Tongue (tissue), 2 donors: Measurements from ENCODE around the gene USF2. TPM values are rescaled to one million over a fixed set of nuclear protein-coding genes. Genes with fewer than 3 reads are reported as not detected.

Experiments used
- DNase-seq: peaks from one replicate; pipeline ENCODE4 v3.0.0-alpha.2; 2015
- total RNA-seq: library from RNA; depleted of rRNA; stranded (reverse); fragments of >200 nt; gene quantifications from one replicate; pipeline ENCODE4 v1.2.3, GENCODE V29; 2014

The USF2 gene
- total RNA-seq, 1 donor from 2014 or later: 52.7 TPM

GRCh38 chr19:35246466-35247092, 22.2 kb upstream of the USF2 start:
- no peak for DNase-seq

GRCh38 chr19:35247526-35248309, 21.0 kb upstream of the USF2 start:
- peak; percentile 50 for DNase-seq

DNA sequence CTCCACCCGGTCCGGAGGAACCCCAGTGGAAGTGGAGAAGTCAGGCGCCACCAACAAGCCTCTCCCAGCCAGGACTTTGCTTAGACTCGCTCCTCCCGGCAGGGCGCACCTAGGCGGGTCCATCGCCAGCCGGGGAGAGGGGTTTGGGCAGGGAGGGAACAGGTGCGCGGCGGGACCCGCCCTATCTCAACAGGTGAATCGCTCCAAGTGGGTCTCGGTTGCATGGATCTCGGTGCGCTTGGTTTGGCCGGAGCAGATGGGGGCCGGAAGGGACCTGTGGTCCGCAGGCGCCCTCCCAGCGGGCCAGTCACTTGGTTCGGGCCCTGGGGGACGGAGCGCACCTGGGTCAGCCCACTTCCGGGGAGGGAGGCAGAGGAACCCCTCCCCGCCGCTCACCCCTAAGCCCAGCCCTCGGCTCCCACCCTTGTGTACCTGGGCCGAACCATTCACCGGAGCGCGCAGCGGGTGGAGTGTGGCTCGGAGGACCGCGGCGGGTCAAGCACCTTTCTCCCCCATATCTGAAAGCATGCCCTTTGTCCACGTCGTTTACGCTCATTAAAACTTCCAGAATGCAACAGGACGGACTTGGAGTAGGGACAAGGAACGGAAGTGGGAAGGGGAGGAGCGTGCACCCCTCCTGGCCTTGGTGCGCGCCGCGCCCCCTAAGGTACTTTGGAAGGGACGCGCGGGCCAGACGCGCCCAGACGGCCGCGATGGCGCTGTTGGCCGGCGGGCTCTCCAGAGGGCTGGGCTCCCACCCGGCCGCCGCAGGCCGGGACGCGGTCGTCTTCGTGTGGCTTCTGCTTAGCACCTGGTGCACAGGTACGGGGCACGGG, 20.2 kb upstream of the USF2 start, which contains the start of gene LSR:
LSR (plus strand) TSS at position 693 of the 836 bp plus-strand sequence; CDS start at position 714, 21 bp downstream.
- peak; percentile 61 for DNase-seq

DNA sequence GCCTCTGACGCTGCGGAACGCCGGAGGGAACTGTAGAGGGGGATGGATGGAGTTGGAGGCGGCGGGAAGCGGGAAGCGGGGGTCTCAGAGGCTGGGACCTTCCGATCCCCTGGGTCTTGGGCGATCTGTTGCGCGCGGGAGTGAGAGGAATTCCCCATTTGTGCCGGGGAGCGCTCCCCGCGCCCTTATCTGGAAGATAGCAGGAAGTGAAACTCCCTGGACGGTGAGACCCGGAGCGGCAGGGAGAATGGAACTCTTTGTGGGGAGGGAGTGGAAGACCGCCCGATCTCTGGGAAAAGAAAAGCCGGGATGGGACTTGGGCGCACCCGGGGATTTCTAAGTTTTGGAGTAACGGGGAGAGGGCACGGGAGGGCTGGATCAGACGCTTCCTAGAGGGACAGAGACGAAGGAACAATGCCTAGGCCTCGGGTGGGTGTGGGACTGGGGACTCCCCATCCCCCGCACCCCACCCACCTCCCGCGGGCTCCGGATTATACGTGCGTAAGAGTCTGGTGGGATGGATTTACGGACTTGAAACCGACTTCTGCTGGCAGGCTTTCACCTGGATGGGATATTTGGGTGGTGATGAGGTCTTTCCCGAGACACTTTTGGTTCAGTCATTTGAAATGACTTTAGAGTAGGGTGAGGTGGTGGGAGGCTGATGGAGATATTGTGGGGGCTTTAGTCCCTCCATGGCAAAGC, 19.5 kb upstream of the USF2 start:
- DNase-seq: no peak

DNA sequence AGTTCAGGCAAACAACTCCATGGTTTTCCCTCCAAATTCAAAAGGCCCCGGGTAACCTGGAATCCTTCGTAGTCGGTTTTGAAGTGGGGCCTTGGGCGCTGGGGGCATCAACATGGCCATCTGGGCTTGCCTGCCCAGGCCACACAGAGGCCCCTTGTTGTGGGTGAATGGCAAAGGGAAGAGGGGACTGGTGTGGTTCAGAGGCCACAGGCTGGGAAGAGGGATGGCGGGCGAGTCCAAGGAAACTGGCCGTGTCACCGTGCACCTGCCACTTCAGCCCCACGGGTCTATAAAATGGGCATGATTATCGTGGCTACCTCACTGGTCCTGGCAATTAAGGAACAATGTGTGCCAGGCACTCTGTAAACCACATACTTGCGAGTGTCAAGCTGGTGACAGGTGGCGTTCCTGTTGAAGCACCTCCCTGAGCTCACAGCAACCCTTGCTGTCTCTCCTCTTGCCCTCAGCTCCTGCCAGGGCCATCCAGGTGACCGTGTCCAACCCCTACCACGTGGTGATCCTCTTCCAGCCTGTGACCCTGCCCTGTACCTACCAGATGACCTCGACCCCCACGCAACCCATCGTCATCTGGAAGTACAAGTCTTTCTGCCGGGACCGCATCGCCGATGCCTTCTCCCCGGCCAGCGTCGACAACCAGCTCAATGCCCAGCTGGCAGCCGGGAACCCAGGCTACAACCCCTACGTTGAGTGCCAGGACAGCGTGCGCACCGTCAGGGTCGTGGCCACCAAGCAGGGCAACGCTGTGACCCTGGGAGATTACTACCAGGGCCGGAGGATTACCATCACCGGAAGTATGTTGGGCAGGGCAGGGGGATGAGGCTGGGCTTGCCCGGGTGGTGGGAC, 18.7 kb upstream of the USF2 start:
- no peak for DNase-seq

DNA sequence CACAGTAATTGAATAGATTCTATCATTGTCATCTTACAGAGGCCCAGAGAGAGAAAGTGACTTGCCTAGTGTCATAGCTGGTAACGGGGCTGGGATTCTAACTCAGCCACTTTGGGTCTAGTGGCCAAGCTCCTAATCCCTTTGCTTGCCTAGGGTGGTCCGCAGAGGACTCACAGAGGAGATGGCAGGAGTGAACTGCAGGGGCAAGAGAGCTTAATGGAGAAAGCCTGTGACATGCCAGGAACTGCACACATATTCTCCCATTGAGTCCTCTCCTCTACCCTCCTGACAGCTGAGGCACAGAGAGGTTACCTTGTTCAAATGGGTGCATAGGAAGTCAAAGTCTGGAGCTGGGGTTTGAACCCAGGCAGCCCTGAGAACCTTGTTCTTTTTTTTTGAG, 17.3 kb upstream of the USF2 start:
- DNase-seq: no peak

- DNase-seq: no peak
Measured at GRCh38 chr19:35253316-35254286, 15.2 kb upstream of the USF2 start.

DNA sequence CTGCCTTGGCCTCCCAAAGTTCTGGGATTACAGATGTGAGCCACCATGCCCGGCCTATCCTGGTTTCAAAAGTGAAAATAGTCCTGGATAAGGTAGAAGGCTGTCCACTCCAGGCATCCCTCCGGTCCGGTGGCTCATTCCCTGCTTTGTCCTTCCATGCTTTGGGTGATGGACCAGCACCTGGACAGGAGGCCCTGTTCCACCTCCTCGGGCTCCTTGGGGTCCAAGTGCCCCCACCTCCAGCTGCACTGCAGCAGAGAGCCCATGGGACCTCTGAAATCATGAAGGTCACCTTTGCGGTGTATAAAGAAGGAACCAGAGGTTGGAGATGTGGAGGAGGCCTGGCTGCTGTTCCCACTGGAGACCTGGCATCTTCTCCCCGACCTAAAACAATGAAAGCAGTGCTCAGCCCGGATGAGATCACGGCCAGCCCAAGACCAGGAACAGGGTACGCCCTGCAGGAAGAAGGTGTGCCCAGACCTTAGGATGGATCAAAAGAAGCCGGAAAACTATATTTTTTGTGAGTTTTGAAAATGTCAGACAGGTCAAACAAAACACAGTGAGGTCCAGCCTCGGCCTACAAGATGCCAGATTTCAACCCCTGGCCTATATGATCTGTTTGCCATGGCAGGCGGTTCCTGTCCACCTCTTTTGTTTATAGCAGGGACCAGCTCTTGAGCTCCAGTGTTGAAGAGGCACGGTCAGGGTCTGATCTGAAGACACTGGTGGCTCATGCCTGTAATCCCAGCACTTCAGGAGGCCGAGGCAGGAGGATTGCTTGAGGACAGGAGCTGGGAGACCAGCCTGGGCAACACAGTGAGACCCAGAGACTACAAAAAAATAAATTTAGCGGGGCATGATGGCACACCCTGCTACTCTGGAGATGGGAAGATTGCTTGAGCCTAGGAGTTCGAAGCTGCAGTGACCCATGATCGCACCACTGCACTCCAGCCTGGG, 14.1 kb upstream of the USF2 start:
- DNase-seq: no peak

GRCh38 chr19:35256566-35256965, 12.2 kb upstream of the USF2 start:
- DNase-seq: no peak

DNA sequence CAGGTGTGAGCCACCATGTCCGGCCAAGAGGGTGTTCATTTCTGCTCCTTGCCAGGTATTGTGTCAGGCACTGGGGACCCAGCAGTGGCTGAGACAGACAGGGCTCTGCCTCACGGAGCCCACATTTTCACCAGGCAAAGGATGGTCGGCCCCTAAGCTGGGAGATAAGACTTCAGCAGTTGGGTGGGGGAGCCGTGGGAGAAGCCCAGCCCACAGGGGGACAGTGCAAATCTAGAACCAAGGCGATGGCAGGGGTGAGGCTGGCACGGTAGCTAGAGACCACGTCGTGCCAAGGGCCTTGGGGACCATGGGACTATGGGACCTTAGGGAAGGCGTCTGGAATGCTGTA, 11.7 kb upstream of the USF2 start:
- no peak for DNase-seq

DNA sequence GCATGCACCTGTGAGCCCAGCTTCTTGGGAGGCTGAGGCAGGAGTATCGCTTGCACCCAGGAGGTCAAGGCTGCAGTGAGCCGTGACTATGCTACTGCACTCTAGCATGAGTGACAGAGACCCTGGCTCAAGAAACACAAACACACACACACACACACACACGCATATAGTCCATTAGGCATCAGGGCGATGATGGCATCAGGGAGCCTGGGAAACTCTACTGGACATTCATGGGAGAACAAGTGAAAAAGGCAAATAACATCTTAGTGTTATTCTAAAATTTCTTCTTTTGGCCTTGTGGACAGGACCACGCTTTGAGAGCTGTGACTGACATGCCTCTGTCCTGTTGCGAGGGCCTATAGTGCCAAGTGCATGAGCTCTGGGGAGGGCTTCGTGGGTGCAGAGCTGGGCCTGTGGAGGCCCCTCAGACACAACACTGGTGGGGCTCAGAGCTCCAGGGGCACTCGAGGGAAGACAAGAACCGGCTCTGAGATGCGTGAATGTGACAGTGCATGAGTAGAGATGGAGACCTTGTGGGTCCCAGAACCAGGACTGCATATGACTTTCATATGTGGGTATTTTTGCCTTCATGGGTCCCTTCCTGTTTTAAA, 8.0 kb upstream of the USF2 start:
- DNase-seq: no peak

GRCh38 chr19:35261356-35262100, 7.2 kb upstream of the USF2 start:
- DNase-seq: no peak

DNA sequence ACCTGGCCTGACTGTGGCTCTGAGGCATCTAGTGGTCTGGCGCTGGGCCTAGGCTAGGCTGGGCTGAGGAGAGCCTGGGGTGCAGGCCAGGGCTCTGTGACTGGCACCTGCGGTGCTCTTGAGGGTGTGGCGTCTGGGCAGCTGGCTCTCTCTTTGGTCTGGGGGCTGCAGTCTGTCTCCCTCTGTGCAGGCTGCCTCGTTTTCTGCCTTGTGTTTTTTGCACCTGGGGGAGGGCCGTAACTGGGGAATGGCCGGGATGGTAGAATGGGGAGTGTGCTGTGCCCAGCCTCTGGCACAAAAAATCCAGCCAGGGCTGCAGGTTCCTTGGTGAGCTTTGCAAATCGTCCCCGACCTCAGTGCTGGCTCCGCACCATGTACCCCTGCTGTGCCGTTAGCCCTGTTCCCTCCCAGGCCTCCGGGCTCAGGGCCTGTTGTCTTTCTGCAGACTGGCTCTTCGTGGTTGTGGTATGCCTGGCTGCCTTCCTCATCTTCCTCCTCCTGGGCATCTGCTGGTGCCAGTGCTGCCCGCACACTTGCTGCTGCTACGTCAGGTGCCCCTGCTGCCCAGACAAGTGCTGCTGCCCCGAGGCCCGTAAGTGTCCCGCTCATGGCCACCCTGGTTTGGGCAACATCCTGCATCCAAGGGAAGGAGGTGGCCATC, 6.5 kb upstream of the USF2 start:
- no peak for DNase-seq

- no peak for DNase-seq
Measured at GRCh38 chr19:35264268-35265125, 4.3 kb upstream of the USF2 start.

DNA sequence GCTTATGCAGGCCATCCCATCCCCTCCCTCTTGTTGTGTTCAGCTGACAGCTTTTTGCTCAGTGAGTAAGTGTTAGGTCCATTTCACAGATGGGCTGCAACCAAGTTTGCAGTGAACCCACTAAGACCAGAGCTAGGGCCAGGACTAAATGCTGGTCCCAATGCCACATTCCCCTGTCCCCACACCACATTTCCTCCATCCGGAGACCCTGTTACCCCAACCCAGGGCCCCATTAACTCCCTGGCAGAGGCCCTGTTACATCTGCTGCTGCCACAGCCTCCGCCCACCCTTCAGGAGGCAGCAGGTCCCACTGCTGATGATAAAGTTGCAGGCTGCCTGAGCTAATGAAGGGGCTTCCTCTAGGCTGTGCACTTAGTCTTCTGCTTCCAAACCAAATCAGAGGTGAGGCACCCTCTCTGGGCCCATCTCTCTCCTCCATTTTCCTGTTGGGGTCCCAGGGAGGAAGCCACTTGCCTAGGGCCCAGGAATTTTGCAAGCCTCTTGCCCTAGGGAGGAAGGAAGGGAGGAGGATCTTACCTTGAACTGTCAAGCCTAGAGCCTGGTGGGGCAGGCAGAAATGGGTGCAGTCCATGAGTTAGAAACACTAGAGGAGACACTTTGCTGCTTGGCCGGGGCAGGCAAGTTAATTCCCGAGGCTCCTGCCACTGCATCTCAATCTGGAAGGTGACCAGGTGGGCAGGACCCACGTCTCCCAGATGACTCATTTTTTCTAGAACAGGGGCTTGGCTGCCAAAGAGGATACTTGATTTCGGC, 3.4 kb upstream of the USF2 start:
- DNase-seq: no peak
